PFSK-1 (cell line): Measurements from ENCODE around the gene PCCB.

Experiments
- FOXP2 ChIP-seq: optimal IDR thresholded peaks from 2 replicates; pipeline ENCODE3; 2011; ENCODE audit warnings: borderline replicate concordance, control low read depth, inconsistent platforms; ENCODE audit not compliant: insufficient read depth; ENCODE audit errors: extremely low read length, extremely low read depth
- POLR2AphosphoS5 ChIP-seq: IDR thresholded peaks from 2 replicates; pipeline ENCODE4 v1.6.1; 2012; ENCODE audit warnings: low read depth, mild to moderate bottlenecking, control low read depth, low read length, moderate library complexity
- REST ChIP-seq, 2 experiments: IDR thresholded peaks; 2 replicates each; pipeline versions ENCODE4 v1.6.1 to v1.8.0; 2011 to 2012; ENCODE audit warnings: low read depth in 2 of 2, low read length in 2 of 2, control low read depth in 1 of 2, inconsistent platforms in 1 of 2, mild to moderate bottlenecking in 1 of 2, moderate library complexity in 1 of 2; ENCODE audit not compliant: insufficient read depth in 1 of 2
- SIN3A ChIP-seq: IDR thresholded peaks from 2 replicates; pipeline ENCODE4 v1.6.1; 2012; ENCODE audit warnings: mild to moderate bottlenecking, low read length, moderate library complexity, borderline replicate concordance; ENCODE audit not compliant: insufficient read depth
- TAF1 ChIP-seq: IDR thresholded peaks from 2 replicates; pipeline ENCODE4 v1.6.1; 2012; ENCODE audit warnings: low read length, control low read depth, borderline replicate concordance; ENCODE audit not compliant: insufficient read depth

Gene PCCB

DNA sequence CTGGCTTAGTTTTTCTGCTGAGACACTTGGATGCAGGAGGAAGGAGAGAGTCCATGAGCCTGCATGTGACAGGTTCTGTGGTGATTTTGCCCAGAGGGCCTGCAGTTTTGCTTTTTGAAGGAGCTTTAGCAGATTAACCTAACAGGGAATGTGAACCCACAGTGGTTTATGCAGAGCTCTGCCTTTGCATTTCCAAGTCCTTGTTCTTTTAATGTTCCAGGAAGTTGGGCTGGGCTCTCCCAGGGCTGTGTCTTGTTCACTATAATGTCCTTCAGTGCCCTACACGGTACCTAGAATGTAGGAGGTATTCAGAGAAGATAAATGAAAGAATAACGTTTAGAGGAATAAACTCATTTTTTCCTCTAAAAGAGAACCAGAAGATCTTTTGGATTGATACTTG, 50.3 kb downstream of the PCCB start:
- TF ChIP-seq SIN3A = no peak
- TF ChIP-seq POLR2AphosphoS5 = no peak
- TF ChIP-seq REST (IDR thresholded peaks at IDR 0.05; ENCODE audit: insufficient read depth in 1 of 2, low read depth in 2 of 2, low read length in 2 of 2) = no peak
- no peak for TF ChIP-seq TAF1
- TF ChIP-seq FOXP2 = no peak

DNA sequence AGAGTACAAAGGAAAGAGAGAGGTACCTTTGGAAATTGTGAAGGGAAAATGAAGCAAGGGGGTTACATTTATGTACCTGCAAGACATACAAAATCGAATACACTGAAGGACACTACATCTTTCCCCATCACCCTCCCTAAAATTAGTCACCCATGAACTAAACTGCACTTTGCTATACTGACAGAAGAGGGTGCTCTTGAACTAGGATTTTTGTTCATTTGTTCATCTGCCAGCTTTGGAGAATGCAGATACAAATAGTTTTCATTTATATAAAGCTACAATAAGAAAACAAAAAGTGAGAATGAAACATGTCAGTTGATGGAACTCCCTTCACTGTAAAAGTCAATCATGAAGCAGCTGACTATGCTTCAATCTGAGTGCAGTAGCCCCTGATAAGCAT, 55.7 kb downstream of the PCCB start:
- no peak for TF ChIP-seq SIN3A
- no peak for TF ChIP-seq TAF1
- no peak for TF ChIP-seq REST (IDR thresholded peaks at IDR 0.05; ENCODE audit: insufficient read depth in 1 of 2, low read depth in 2 of 2, low read length in 2 of 2)
- TF ChIP-seq FOXP2 = no peak
- TF ChIP-seq POLR2AphosphoS5 = no peak

DNA sequence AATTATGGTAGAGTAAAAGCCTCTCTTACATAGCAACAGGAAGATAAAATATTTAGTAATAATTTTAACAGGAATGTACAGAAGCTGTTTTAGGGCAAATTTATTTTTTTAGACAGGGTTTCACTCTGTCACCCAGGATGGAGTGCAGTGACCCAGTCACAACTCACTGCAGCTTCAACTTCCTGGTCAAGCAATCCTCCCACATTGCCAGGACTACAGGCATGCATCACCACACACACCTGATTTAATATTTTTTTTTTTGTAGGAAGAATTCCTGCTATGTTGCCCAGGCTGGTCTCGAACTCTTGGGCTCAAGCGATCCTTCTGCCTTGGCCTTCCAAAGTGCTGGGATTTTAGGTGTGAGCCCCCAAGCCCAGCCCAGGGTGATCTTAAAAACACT, 61.1 kb downstream of the PCCB start:
- TF ChIP-seq TAF1 = no peak
- no peak for TF ChIP-seq SIN3A
- TF ChIP-seq FOXP2 = no peak
- TF ChIP-seq POLR2AphosphoS5 = no peak
- no peak for TF ChIP-seq REST (IDR thresholded peaks at IDR 0.05; ENCODE audit: insufficient read depth in 1 of 2, low read depth in 2 of 2, low read length in 2 of 2)

DNA sequence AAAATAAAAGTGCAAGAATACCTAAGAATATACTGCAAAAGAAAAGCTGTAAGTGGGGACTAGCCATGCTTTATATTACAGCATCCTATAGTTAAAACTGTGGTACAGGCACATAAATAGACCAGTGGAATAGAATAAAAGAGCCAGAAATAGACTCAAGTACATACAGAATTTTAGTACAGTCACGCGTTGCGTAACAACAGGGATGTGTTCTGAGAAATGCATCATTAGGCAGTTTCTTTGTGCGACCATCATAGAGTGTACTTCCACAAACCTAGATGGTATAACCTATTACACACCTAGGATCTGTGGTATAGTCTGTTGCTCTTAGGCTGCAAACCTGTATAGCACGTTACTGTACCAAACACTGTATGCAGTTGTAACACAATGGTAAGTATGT, 61.8 kb downstream of the PCCB start:
- TF ChIP-seq REST (IDR thresholded peaks at IDR 0.05; ENCODE audit: insufficient read depth in 1 of 2, low read depth in 2 of 2, low read length in 2 of 2) (no peak), SIN3A (no peak), FOXP2 (no peak), POLR2AphosphoS5 (no peak)

GRCh38 chr3:136326316-136326715, 76.2 kb downstream of the PCCB start:
- TF ChIP-seq SIN3A (no peak), POLR2AphosphoS5 (no peak), REST (IDR thresholded peaks at IDR 0.05; ENCODE audit: insufficient read depth in 1 of 2, low read depth in 2 of 2, low read length in 2 of 2) (no peak), FOXP2 (no peak), TAF1 (no peak)
